ENCODE results near the gene PCBP3.
A peak's percentile ranks its signal among the peaks of the same experiment; 100 is the strongest.
"Not testable (repeated sequence)": the region's sequence is repeated elsewhere in the genome, so short reads cannot be mapped to it uniquely, and the experiment has no call there.

Gene PCBP3

DNA sequence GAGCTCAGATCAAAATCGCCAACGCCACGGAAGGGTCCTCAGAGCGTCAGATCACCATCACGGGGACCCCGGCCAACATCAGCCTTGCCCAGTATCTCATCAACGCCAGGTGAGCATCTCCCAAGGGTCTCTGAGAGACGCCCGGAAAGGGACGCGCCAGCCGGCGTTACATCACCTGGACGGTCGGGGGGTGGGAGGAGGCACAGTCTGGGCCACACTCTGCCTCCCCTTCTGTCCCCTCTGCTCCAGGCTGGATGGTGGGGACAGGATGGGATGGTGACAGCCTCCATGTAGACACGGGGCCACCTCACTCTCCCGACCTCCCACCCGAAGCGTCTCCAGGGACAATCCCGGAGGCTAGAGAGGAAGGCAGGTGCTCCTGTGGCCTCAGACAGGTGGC is 296.6 kb downstream of the PCBP3 start:
- DNase-seq: no peak

DNA sequence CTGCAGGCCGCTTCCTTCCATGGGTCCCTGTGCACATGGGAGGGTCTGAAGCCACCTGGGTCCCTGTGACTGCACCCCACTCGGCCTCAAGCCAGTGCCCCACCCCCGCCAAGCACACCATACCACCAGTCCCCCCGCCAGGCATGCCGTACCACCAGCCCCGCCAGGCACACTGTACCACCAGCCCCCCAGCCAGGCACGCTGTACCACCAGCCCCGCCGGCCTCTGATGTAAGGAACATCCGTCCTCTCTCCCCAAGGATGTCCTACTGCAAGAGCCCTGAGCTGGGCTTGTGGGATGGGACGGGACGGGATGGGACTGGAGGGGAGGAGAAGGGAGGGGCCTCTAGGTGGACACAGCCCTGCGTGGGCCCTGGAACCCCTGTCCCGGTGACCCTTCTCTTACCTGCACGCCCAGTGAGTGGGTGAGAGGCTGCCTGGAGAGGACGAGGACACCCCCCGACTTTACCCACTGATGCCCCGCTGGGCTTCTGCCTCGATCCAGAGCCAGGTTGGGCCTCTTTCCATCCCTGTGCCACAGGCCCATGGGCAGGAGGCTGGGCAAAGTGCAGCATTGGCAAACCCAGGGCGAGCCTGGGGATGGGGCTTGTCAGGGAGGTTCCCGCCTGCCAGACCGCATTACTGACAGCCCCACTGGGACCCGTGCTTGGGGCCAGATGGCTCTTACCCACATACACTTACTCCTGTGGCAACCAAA is 297.3 kb downstream of the PCBP3 start:
- DNase-seq: no peak

DNA sequence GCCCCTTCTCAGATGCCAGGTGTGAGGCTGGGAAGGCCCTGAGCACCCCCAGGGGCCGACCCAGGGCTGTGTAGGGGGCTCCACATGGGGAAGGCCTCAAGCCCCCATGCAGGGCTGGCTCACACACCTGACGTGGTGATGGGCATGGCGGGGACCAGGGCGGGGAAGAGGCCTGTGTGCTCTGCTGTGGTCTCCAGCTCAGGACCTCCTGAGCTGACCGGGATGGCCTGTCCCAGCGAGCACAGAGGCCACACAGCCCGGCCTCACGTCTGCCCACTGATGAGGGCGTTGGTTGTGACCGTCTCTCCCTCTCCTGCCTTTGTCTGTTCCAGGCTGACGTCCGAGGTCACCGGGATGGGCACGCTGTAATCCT is 297.8 kb downstream of the PCBP3 start:
- no peak for DNase-seq

DNA sequence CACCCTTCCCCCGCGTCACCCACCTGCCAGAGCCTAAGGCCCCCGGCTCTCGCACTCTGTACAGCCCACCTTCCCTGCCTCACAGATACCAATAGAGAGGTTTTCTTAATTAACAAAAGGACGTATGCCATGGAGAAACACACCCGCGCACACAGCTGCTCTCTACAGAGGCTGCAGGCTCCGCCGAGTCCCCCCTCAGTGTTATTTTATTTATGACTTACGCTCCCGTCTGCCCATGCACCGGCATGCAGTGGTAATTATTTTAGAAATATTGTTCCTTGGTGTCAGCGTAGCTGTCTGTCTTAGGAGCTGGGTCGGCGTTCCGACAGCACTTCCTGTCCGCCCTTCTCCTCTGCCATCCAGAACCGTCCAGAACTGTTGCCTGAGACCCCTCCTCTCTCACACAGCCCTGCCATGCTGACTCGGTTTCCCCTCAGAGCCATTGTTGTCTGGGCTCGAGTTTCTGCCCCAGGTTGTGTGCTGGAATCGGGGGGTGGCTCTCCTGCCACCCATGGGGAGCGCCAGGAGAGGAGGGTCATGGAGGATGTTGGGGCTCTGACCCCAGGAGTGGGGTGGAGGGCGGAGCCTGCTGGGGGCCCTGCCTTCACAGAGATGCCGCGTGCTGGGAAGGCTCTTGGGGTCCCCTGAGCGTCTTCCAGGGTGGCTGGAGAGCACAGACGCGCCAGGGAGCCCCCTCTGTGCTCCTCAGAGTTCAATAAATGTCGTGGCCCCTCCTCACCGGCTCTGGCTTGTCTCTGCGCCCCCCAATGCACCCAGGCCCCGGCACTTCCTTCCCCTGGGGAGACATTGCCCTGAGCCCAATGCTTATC is 298.4 kb downstream of the PCBP3 start:
- DNase-seq: no peak

DNA sequence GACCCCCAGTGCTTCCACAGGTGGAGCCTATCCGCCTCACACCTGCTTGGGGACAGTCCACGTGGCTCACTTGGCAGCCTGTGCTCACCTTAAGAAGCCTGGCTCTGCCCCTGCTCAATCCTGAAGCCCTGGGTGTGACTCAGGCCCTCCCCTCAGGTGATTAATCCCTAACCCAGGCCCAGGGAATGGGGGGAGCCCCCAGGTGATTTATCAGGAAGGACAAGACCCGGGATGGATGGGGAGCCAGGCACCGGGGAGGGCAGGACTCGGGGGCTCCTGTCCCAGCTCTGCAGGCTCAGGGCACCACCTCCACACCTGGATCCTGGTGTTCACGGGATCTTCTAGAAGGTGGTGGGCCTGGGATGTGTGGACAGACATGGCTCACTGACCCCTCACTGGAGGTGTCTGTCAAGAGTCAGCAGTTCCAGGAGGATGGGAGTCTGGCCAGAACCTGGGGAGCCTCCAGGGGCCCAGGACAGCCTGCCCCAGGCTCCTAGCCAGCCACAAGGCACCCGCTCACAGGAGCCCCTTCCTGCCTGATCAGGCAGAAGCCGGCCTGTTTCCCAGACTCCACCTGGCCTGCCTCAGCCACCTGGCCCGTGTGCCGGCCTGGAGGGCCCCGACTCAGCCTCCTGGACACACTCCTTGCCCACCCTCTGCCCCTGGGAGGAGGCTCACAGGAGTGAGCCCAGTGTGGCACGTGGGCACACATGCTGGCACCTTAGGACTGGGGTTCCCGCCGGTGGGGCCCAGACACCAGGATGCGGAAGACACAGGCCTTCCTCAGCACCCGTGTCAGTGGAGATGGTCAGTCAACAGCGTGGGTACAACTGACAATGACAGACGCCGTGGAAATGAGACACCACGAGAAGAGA is 299.5 kb downstream of the PCBP3 start:
- no peak for DNase-seq

DNA sequence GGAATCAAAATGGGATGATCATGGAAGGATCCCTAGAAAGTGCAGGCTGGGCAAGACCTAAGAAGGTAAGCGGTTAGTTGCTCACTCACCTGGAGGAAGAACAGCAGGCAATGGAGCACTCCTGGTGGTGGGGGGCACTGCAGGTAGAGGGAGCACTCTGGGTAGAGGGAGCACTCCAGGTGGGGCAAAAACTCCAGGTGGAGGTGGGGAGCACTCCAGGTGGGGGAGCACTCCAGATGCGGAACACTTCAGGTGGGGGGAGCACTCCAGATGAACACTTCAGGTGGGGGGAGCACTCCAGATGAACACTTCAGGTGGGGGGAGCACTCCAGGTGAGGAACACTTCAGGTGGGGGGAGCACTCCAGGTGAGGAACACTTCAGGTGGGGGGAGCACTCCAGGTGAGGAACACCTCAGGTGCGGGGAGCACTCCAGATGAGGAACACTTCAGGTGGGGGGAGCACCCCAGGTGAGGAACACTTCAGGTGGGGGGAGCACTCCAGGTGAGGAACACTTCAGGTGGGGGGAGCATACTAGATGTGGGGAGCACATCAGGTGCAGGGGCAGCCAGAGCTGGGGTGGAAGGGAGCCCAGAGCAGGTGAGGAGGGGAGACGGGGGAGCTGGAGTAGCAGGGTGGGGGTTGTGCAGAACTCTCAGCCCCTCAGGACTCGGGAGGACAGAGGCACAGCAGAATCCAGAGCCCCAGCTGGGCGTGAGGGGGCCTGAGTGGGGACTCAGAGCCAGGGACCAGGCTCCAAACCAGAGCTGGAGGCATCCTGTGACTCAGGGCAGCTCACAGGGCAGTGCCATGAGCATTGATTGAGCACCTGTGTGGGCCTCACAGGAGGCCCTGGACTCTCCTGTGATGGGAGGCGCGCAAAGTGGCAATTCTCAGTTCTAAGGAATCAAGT is 300.4 kb downstream of the PCBP3 start:
- no peak for DNase-seq

DNA sequence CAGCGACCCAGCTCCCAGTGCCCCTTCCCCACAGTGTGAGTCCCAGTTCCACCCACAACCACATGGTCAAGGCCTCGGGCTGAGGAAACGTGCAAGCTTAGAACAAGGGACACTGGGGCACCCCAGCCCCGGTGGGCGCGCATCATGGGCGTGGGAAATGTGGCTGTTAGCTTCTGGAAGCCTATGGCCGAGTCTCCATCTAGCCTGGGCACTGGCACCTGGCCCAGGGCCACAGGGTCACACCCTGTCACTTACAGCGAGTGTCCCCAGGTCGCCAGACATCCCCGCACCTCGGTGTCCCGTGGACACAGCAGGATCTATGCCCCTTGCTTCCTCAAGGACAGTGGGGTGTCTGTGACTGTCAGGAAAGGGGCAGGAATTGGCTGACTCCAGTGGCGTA is 301.1 kb downstream of the PCBP3 start:
- no peak for DNase-seq

DNA sequence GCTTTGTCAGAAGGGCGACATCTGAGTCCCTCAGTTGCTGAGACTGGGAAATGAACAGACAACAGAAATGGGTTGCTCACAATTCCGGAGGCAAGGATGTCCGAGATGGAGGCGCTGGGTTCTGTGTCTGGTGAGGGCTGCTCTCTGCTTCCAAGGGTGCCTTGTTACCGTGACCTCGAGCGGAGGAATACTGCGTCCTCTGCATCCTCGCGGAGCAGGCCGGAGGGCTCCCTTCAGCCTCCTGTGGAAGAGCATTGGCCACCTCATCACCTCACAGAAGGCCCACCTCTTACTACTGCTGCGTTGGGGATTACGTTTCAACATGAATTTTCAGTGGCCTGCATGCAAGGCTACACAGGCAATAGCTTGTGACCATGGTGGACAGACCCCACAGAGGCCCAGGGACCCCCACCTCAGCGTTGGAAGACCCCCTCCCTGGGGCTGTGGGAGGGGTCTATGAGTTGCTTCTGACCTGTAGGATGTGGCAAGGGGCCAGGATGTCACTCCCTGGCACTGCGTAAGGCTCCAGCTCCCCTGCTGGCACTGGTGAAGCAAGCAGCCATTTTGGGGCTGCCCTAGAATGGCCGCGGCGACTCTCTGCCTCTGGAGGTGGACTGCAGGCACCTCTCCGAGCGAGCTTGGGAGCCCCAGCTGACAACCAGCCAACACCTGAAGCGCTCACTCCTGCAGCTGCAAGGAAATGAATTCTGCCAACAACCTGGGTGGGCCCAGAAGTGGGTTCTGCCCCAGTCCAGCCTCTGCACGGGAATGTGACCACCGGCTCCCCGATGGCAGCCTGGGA is 301.7 kb downstream of the PCBP3 start:
- DNase-seq: no peak

DNA sequence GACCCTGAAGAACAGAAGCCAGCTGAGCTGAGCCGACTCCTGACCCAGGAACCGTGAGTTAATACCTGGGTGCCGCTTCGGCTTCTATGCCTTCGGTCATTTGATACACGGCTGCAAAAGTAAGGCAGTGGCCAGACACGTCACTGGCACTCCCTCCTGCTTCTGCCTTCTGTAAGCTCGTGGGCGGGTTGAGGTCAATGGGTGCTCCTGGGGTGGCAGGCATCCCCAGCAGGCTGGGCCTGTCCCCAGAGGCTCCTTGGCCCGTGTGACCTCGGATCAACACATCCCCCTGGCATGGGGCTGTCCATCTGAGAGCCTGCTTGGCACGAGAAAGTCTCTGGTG is 302.3 kb downstream of the PCBP3 start:
- DNase-seq: no peak

DNA sequence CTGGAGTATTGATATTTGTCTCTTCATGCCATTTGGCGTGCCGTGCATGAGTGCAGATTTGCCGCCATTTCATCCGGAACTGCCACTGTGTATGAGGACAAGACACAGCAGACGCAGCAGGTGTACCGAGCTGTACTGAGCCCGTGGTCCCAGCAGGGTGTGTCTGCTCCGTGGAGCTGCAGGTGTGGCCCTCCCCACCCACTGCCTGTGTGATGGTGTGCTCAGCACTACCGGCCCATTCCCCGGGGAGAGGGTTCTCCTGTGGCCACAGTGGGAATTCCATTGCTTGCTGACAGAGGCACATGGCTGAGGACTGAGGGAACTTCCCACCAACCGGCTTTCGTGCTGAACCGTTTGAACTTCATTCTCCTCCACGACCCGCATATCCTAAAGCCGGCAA is 303.8 kb downstream of the PCBP3 start:
- no peak for DNase-seq

DNA sequence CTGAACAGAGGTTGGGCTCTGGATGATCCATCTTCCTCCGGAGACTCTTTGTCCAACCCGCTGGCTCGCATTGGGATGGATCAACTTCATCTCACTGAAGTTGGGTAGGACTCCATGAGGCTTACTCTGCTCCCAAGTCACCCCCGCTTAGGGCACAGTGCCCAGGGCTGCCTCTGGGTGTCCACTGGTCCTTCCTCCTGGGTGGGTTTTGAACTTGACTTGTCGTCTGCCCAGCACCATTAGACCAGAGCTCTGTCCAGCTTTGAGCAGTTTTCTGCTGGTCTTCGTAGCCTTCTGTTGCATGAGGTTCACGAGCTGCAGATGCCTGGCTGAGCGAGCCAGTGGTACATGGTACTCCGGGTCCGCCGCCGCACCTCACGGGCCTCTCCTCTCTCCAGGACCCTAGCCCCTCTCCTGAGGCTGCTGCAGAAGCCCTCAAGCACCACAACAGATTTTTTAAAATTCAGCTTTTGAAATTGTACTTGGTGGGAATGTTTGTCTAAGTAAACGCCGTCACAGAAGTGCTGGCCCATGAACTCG is 304.3 kb downstream of the PCBP3 start:
- DNase-seq: no peak

DNA sequence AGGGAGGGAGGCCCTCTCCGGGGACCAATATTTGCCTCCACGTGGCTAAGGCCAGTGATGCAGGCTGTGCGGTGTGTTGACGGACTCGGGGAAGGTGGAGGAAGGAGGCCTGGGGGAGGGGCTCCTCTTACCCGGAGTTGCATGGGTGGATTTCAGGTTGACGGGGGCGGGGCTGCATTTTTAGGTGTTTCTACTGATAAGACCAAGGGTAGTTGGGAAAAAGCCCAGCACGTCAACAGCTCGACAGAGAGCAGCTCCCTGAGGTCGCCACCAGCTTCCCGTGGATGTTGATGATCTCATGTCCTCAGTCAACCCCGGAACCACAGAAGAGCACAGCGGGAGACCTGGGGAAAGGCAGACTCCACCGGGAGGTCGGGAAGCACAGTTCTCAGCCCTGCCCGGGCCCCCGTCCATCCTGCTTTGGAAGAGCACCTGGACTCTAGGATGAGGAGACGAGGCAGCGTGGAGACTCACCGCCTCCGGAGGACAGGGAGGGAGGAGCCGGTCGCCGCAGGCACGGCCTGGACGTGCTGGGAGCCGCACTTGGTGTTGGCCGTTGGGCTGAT is 305.1 kb downstream of the PCBP3 start:
- no peak for DNase-seq

DNA sequence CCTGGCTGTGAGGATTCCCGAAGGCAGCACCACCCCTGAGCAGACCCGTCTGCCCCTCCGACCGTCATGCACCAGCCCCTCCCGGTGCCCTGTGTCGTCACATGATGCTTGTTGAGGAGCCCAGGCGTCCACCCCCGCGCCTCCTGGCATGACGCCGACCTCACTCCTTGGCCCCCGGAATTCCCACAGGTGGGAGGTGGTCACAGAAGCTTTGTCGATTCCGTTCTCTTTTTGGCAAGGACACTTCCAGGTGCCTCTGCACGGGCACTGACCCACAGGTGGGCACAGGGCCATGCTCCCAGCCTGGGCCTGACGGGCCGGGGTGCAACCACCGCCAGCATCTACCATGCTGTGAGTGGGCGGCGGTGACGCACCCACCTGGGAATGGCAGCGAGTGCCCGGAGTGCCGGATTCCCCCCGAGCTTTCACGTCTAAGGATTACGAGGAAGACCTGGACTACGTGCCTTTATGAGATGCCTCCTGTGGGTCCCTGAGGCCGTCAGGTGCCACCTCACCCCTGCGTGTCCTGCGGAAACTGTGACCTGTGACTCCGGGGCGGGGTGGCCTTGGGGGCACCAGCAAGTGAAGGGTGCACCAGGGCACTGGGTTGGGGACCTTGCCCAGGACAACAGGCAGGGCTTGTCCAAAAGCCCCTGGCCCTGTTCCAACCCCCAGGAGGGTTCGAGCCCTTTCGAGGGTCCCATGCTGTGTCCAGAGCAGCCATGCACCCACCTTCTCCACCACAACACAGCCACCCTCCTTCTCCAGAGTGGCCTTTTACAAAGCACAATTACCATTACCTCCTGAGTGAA is 306.6 kb downstream of the PCBP3 start:
- no peak for DNase-seq

DNA sequence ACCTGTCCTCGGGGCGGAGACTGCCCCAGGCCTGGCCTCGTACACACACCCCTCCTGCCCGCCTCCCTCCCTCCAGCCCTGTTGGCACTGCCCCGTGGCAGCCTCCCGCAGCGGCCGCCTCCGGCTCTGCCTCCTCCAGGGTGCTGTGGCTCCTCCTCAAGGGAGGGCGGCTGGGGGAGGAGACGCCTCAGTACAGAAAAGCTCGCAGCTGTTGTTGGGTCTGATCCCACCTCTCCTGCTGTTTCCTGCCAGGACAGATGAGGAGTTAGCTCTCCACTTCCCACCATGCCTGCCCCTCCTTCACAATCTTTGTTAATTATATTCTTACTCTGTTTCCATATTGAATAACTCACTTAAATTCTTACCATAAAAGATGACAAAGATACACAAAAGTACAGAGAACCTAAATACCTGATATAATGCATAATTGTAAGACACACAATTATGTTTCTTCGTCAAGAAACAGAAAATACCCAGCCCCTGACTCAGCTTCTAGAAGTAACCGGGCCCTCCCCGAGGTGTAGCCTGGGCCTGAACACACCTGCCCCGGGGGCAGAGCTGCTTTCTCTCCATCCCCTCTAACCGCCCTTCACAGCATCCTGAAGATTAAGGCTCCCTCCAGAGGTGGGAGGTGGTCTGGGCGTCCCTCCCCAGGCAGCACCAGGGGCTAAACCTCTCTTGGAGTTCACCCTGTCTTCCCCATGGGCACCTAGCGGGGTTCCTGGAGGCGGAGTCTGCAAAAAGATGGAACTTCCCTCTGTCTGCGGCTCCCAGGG is 307.4 kb downstream of the PCBP3 start:
- peak; percentile 83 for DNase-seq

DNA sequence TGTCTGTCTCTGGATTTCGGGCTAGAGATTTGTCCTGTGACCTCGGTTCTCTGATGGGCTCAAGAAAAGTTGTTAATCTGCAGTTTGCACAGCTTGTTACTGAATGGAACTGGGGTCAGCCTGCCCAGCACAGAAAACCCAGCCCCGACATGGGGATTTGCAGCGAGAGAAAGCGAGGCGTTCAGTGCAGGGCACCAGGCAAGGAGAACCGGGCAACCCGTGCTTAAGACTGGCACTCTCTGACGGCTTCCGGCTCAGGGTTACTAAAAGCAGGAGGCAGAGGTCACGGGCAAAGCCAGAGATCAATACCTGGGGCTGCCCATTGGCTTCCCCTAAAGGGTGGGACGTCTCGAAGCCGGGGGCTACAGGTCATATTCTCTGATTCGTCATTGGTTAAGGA is 308.2 kb downstream of the PCBP3 start:
- no peak for DNase-seq

DNA sequence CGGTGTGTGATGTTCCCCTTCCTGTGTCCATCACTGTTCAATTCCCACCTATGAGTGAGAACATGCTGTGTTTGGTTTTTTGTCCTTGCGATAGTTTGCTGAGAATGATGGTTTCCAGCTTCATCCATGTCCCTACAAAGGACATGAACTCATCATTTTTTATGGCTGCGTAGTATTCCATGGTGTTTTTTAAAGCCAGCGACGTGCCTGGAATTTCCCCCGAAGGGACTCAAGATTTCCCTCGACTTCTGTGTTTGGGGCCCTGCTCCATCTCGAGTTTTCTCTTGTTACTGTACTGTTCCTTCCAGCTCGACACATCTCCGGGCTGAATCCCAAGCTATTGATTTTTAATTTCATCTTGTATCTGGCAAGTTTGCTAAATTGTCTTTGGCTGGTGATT is 309.0 kb downstream of the PCBP3 start:
- not testable (repeated sequence) for DNase-seq

DNA sequence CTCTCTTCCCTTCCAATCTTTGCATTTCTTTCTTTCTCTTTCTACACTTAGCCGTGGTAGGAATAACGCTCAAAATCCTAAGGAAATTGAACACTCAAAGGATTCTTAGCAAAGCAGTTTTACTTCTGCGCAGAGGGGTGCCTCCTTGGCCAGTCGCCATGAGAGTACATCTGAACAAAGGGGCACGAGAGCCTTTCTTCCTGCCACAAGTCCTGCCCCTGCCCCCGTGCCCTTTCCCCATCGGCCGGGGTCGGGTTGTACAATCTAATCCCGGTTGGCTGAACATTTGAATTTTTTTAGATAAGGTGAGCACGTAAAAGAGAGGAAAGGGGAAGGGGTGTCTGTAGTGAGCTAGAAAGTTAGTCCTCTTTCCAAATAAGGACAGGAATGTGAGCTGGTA is 309.4 kb downstream of the PCBP3 start:
- DNase-seq: no peak

DNA sequence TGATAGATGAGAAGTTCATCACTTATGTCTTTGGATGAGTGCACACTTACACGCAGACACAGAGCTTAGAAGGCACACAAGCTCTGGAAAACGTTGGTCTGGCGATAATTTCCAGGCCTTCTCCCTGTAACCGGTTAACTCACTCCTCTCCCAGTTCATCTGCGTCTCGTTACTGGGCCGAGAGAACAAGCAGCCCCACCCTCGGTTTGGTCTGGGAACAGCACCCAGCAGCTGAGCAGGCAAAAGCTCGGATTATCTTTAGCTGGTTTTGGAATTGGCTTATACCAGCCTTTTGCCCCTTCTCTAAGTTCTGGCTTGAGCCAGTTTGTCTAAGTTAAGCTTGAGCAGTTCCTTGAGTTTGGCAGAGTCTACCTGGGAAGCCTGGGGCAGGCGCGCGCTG is 310.7 kb downstream of the PCBP3 start:
- DNase-seq: no peak

DNA sequence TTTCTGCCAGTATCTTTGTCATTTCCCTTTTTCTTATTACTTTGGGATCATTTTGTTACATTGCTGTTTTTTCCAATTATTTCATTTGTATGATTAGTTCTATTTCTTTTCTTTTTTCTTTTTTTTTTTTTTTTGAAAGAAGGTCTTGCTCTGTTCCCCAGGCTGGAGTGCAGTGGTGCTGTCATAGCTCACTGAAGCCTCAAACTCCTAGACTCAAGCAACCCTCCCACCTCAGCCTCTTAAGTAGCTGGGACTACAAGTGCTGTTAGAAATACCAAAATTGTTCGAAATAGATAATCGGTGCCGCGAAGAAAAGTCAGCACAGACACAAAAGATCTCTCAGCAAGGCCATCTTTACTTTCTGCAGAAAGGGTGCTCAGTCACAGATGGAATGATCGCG is 311.4 kb downstream of the PCBP3 start:
- DNase-seq: no peak
